ENCODE measurements around the gene RHEBL1.

RHEBL1 gene

GRCh38 chr12:49104822-49105221, 35.0 kb upstream of the RHEBL1 start:
- no peak for DNase-seq (ENCODE audit: low read depth)
- TF ChIP-seq CTCF (IDR thresholded peaks at IDR 0.05; ENCODE audit: low read depth, low read length, missing control alignments): no peak
- no peak overlapping the region for H3K4me3 ChIP-seq (ENCODE audit: low read depth, low read length)

DNA sequence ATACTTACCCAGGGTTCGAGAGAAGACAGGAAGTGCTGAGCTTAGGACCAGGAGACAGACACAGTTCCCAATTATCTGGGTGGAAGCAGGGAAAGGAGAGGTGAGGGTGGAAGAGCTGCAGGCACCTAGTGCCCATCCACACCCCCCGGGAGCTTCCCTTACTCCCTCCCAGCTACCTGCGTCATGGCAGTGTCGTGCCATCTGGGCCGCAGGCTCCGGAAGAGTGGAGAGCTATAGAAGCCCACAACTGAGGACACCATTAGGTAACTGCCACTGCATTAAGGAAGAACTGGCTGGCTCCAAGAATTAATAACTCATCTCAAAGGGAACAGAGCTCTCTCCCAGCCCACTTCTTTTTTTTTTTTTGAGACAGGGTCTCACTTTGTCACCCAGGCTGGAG, 30.6 kb upstream of the RHEBL1 start:
- no peak for TF ChIP-seq CTCF (IDR thresholded peaks at IDR 0.05; ENCODE audit: low read depth, low read length, missing control alignments)
- no peak overlapping the region for H3K4me3 ChIP-seq (ENCODE audit: low read depth, low read length)
- no peak for DNase-seq (ENCODE audit: low read depth)

DNA sequence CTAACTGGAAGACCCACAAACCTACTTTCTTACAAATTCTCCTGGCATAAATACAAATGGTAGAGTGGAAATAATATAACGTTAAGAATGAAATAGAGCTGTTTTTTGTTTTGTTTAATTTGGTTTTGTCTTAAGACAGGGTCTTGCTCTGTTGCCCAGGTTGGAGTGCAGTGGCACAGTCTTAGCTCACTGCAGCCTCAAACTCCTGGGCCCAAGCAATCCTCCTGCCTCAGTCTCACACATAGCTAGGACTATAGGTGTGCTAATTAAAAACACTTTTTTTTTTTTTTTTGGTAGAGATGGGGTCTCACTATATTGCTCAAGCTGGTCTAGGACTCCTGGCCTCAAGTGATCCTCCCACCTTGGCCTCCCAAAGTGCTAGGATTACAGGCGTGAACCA, 28.9 kb upstream of the RHEBL1 start:
- no peak for TF ChIP-seq CTCF (IDR thresholded peaks at IDR 0.05; ENCODE audit: low read depth, low read length, missing control alignments)
- no peak for DNase-seq (ENCODE audit: low read depth)

DNA sequence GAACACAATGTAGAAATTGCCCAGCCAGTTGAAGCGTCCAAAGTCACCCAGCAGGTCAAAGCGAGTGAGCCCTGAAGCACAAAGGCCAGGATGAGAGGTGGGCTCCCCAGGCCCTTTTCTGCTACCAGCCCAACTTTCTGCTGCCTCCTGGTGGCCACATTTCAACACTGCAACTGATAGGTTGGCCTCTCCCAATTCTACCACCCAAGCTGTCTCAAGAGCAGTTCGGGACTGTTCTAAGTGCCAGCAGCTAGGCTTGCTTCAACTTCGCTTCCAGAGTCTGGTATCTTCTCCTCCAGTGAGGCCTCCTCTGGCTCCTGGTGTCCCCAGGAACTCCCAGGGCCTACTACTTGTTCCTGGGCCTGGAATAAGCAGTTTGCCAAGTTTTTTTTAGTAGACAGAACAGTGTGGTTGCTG, 28.3 kb upstream of the RHEBL1 start:
- DNase-seq (ENCODE audit: low read depth): no peak
- peak; percentile 94 for TF ChIP-seq CTCF (IDR thresholded peaks at IDR 0.05; ENCODE audit: low read depth, low read length, missing control alignments)
- no peak overlapping the region for H3K4me3 ChIP-seq (ENCODE audit: low read depth, low read length)

More for the DNA sequence above, 28.9 kb upstream of the RHEBL1 start:
- no peak overlapping the region for H3K4me3 ChIP-seq (ENCODE audit: low read depth, low read length)

DNA sequence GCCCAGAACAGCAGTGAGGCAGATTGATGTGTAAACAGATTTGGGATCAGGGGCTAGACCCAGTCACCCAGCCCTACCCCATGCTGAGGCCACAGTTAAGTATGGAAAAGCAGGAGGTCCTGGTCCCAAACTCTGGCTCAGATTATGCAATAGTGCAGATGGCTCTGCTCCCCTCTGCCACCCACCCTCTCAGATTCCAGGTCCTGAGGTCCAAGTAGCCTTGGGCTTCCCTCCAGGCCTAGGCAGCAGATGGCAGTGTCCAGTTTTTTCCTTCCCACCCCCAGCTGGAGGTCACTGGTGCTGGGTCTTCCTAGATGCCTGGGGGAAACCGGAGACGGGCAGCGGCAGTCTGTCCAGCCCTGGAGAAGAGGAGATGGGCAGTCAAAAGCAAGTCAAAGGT, 27.6 kb upstream of the RHEBL1 start:
- no peak for DNase-seq (ENCODE audit: low read depth)
- no peak for TF ChIP-seq CTCF (IDR thresholded peaks at IDR 0.05; ENCODE audit: low read depth, low read length, missing control alignments)
- H3K4me3 ChIP-seq (ENCODE audit: low read depth, low read length): no peak overlapping the region

GRCh38 chr12:49094975-49095365, 25.2 kb upstream of the RHEBL1 start:
- no peak for DNase-seq (ENCODE audit: low read depth)
- no peak overlapping the region for H3K4me3 ChIP-seq (ENCODE audit: low read depth, low read length)
- no peak for TF ChIP-seq CTCF (IDR thresholded peaks at IDR 0.05; ENCODE audit: low read depth, low read length, missing control alignments)

GRCh38 chr12:49094160-49094974, 24.6 kb upstream of the RHEBL1 start, which contains the start of gene DHH:
Gene DHH (minus strand): TSS chr12:49094801. CDS start chr12:49094512, 289 bp downstream.
- no peak within 1 kb of the TSS for H3K4me3 ChIP-seq (ENCODE audit: low read depth, low read length)
- TF ChIP-seq CTCF (IDR thresholded peaks at IDR 0.05; ENCODE audit: low read depth, low read length, missing control alignments): no peak

More at GRCh38 chr12:49094160-49094974, 24.6 kb upstream of the RHEBL1 start, which contains the start of gene DHH:
- no peak for DNase-seq (ENCODE audit: low read depth)

Data from GM12864 (cell line).